GM12864 (cell line): ENCODE results near the gene VIPR2.

Experiments
- DNase-seq: peaks from one replicate; pipeline ENCODE4 v3.0.0-alpha.2; 2011; ENCODE audit warnings: low read depth
- H3K4me3 ChIP-seq: 2 replicates; pipeline ENCODE4 v1.5.1; 2011; ENCODE audit warnings: mild to moderate bottlenecking, low read depth, low read length, control low read depth
- TF ChIP-seq, protein P1 (sequence below): IDR thresholded peaks from 2 replicates; pipeline ENCODE4 v1.5.1; 2011; ENCODE audit warnings: low read depth, mild to moderate bottlenecking, moderate library complexity, low read length, control low read depth, inconsistent platforms; ENCODE audit errors: missing control alignments

Gene VIPR2

DNA sequence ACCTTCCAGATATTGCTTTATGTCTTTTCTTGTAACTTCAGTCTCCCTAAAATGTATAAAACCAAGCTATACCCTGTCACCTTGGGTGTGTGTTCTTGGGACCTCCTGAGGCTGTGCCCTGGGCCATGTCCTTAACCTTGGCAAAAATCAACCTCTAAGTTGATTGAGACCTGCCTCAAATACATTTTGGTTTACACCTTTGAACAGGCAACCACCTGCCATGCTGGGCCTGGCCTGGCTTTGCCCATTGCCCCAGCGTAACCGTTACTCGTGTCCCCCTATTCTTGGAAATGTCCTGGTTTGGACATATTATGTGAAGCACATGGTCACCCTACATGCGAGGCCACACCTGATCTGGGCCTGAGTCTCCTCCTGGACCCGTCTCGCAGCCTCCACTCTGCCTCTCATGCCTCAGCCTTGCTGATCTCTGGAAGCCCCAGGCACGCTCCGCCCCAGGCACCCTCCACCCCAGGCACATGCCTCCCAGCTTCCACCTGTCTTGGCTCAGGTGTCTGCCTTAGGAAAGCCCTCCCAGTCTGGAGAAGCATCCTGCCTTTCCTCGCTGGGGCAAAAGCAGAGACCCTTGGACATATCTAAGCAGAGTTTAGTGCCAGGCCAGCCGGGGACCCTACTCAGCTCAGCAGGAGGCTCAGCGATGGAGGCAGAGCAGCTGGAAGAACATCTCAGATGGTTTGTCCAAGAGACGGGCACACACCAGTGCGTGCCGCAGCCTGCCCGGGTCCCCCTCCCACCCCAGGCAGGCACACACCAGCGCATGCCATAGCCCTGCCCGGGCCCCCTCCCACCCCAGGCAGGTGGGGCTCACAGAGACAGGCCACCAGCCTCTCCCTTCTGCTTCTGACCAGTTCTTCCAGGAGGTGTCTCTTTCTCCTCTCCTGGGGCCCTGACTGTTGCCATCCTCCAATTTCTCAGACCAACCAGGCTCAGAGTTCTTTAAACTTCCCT lies 4.0 kb upstream of the VIPR2 start:
- H3K4me3 ChIP-seq: no peak overlapping the region
- DNase-seq: no peak
- TF ChIP-seq, protein P1, sequence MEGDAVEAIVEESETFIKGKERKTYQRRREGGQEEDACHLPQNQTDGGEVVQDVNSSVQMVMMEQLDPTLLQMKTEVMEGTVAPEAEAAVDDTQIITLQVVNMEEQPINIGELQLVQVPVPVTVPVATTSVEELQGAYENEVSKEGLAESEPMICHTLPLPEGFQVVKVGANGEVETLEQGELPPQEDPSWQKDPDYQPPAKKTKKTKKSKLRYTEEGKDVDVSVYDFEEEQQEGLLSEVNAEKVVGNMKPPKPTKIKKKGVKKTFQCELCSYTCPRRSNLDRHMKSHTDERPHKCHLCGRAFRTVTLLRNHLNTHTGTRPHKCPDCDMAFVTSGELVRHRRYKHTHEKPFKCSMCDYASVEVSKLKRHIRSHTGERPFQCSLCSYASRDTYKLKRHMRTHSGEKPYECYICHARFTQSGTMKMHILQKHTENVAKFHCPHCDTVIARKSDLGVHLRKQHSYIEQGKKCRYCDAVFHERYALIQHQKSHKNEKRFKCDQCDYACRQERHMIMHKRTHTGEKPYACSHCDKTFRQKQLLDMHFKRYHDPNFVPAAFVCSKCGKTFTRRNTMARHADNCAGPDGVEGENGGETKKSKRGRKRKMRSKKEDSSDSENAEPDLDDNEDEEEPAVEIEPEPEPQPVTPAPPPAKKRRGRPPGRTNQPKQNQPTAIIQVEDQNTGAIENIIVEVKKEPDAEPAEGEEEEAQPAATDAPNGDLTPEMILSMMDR: no peak

GRCh38 chr7:159147687-159148086 lies 3.0 kb upstream of the VIPR2 start:
- DNase-seq: no peak
- no peak overlapping the region for H3K4me3 ChIP-seq
- TF ChIP-seq, protein P1: no peak

DNA sequence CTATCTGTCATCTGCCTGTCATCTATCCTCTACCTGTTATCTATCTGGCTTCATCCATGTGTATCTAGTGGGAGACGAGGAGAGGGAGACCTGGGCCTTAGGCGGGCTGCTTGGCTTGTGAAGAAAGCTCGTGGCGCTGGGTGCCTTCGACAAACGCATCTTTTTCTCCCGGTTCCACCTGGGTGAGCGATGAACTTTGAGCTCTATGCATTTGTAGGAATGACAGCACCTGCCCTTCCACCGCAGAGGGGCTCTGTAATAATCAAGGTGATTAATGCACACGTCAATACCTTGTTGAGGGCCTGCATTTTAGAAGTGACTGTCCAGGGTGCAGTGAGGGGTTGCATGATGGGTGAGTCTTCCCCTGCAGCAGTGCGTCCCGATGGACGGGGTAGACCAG lies 2.6 kb upstream of the VIPR2 start:
- no peak overlapping the region for H3K4me3 ChIP-seq
- no peak for DNase-seq
- TF ChIP-seq, protein P1: no peak

DNA sequence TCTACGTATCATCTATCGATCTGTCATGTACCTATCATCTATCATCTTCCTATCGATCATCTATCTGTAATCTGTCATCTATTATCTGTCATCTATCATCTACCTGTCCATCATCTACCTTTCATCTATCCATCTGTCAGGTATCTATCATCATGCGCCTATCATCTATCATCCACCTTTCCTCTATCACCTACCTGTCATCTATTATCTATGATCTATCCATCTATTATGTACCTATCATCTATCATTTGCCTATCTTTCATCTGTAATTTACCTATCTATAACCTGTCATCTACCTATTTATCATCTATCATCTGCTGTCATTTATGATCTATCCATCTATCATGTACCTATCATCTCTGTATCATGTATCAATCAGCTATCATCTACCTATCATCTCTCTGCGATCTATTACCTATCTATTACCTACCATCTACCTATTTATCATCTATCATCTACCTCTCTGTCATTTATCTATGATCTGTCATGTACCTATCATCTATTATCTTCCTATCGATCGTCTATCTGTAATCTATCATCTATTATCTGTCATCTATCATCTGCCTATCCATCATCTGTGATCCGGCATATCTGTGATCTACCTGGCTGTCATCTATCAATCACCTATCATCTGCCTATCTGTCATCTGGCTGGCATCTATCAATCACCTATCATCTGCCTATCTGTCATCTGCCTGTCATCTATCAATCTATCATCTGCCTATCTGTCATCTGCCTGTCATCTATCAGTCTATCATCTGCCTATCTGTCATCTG lies 1.6 kb upstream of the VIPR2 start:
- TF ChIP-seq, protein P1: no peak
- DNase-seq: no peak
- H3K4me3 ChIP-seq: no peak overlapping the region

DNA sequence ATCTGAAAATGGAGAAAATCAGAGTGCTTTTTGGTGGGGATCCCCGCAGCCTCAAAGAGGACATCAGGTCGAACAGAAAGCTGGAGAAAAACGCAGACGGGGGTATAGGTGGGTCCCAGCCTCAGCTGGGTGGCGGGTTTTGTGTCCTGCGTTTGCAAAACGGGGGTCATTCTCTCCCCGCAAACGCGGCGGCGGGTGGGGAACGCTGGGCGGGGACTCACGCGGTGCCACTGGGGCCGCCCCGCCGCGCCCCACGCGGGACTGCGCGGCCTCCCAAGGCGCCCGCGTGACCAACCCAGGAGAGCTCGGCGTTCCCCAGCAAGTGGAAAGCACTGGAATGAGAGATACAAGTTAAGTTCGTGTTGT lies 806 bp upstream of the VIPR2 start:
- TF ChIP-seq, protein P1: no peak
- no peak for DNase-seq
- H3K4me3 ChIP-seq: no peak overlapping the region

DNA sequence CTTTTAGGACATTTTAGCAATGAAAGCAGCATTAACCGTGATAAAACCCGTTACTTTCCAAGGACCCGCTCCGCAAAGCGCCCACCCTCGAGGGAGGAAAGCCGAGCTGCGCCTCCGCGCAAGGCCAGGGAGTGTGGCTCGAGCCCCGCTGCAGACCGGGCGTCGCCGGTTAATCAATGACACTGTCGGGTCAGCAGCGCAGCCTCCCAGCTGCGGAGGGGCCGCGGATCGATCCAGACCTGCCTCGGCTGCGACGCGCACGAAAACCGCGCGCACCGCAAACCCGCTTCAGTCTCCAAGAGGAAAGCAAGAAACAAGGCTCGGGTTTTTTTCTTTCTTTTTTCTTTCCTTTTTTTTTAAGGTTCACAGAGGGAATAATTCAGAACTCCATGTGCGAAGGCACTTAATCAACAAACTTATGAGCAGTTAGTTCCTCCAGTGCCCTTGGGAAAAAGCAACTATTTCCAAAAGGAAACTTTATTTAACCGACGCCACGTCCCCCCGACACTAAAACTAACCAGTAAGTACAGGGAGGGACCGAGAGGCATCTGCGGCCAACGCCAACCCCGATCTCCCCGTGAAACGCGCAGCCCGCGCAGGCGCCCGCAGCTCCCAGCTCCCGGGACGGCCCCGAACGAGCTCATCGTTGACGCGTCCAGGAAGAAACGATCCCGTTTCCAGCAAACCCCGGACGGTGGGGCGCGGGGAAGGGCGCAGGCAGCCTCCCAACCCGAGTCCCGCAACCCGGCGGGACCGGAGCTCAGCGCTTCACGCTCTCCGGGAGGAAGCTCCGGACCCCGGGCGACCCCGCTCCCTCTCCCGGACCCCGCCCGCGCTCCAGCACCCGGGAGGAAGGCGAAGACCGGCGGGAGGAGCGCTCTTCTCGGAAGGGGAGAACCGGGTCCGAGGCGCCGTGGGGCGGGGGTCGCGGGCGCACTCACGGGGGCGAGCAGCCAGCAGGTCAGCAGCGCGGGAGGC lies 598 bp downstream of the VIPR2 start:
- TF ChIP-seq, protein P1: no peak
- no peak overlapping the region for H3K4me3 ChIP-seq

More for the DNA sequence above, 598 bp downstream of the VIPR2 start:
- no peak for DNase-seq
